Stomach (tissue), 4 donors: ENCODE results near the gene TEAD4.

ENCODE experiments used
- EP300 ChIP-seq: sonication (generic); formaldehyde crosslinking; IDR thresholded peaks from one replicate; pipeline ENCODE4 v1.6.1; 2017; ENCODE audit warnings: antibody characterized with exemption
- POLR2A ChIP-seq, 4 donors: fragments of 450-650 bp; IDR thresholded peaks; one replicate each; pipeline ENCODE4 v1.6.1; 2016; ENCODE audit warnings: antibody characterized with exemption in 4 of 4, control low read depth in 2 of 4, mild to moderate bottlenecking in 1 of 4, moderate library complexity in 1 of 4
- POLR2AphosphoS5 ChIP-seq, 3 donors: sonication (generic); formaldehyde crosslinking; IDR thresholded peaks; one replicate each; pipeline ENCODE4 v1.6.1; 2016; ENCODE audit warnings: antibody characterized with exemption in 3 of 3
- TF ChIP-seq, protein P1 (sequence below), 7 experiments: fragments of 450-650 bp in 4 of 7; fragments of 200-600 bp in 3 of 7; sonication (generic) in 3 of 7; IDR thresholded peaks; one replicate each; pipeline ENCODE4 v1.5.1; 2016 to 2019; ENCODE audit warnings: antibody characterized with exemption in 7 of 7, control low read depth in 2 of 7, mild to moderate bottlenecking in 1 of 7

GRCh38 chr12:3002646-3003045 is 43.4 kb downstream of the TEAD4 start:
- TF ChIP-seq, protein P1, sequence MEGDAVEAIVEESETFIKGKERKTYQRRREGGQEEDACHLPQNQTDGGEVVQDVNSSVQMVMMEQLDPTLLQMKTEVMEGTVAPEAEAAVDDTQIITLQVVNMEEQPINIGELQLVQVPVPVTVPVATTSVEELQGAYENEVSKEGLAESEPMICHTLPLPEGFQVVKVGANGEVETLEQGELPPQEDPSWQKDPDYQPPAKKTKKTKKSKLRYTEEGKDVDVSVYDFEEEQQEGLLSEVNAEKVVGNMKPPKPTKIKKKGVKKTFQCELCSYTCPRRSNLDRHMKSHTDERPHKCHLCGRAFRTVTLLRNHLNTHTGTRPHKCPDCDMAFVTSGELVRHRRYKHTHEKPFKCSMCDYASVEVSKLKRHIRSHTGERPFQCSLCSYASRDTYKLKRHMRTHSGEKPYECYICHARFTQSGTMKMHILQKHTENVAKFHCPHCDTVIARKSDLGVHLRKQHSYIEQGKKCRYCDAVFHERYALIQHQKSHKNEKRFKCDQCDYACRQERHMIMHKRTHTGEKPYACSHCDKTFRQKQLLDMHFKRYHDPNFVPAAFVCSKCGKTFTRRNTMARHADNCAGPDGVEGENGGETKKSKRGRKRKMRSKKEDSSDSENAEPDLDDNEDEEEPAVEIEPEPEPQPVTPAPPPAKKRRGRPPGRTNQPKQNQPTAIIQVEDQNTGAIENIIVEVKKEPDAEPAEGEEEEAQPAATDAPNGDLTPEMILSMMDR (IDR thresholded peaks at IDR 0.05): no peak
- TF ChIP-seq POLR2A (IDR thresholded peaks at IDR 0.05) (no peak), POLR2AphosphoS5 (IDR thresholded peaks at IDR 0.05) (no peak), EP300 (no peak)
